HepG2 (cell line): ENCODE measurements around the gene RNF123. TPM values are rescaled to one million over a fixed set of nuclear protein-coding genes. Genes with fewer than 3 reads are reported as not detected.

Source experiments
- ARID3A ChIP-seq: IDR thresholded peaks from 2 replicates; pipeline ENCODE4 v1.6.1; 2012; ENCODE audit warnings: low read depth, low read length, improper control_type of control experiment
- FLYWCH1 ChIP-seq: sonication (generic); formaldehyde crosslinking; IDR thresholded peaks from 2 replicates; pipeline ENCODE4 v1.8.1; 2023; ENCODE audit warnings: mild to moderate bottlenecking, missing genetic modification reagents
- GFI1 ChIP-seq: sonication (generic); formaldehyde crosslinking; IDR thresholded peaks from 2 replicates; pipeline ENCODE4 v1.5.0; 2020; ENCODE audit warnings: missing genetic modification reagents, mild to moderate bottlenecking, borderline replicate concordance
- HNF1B ChIP-seq: sonication (generic); formaldehyde crosslinking; IDR thresholded peaks from 2 replicates; pipeline ENCODE4 v1.5.1; 2020; ENCODE audit warnings: mild to moderate bottlenecking, moderate library complexity, missing genetic modification reagents
- HNRNPH1 ChIP-seq: fragments of 200-400 bp; formaldehyde crosslinking; optimal IDR thresholded peaks from 2 replicates; pipeline ENCODE3; 2017; ENCODE audit warnings: mild to moderate bottlenecking, low read depth, low read length
- ISX ChIP-seq: sonication (generic); formaldehyde crosslinking; conservative IDR thresholded peaks from 2 replicates; pipeline ENCODE4 v1.5.0; 2020; ENCODE audit warnings: missing genetic modification reagents
- JUND ChIP-seq: sonication (generic); formaldehyde crosslinking; IDR thresholded peaks from 2 replicates; pipeline ENCODE4 v1.8.0; 2022; ENCODE audit warnings: mild to moderate bottlenecking, missing genetic modification reagents
- NPAS2 ChIP-seq: sonication (generic); formaldehyde crosslinking; IDR thresholded peaks from 2 replicates; pipeline ENCODE4 v1.8.0; 2022; ENCODE audit warnings: mild to moderate bottlenecking, missing genetic modification reagents, borderline replicate concordance
- PHF21A ChIP-seq: sonication (generic); formaldehyde crosslinking; IDR thresholded peaks from 2 replicates; pipeline ENCODE4 v1.5.0; 2020; ENCODE audit warnings: mild to moderate bottlenecking, missing genetic modification reagents
- TBL1XR1 ChIP-seq: fragments of 150-350 bp; IDR thresholded peaks from 2 replicates; pipeline ENCODE4 v1.6.1; 2014; ENCODE audit warnings: borderline replicate concordance, low read length; ENCODE audit not compliant: partially characterized antibody
- TFDP1 ChIP-seq: IDR thresholded peaks from 2 replicates; pipeline ENCODE4 v1.6.1; 2016; ENCODE audit warnings: missing compliant biosample characterization, missing genetic modification reagents, borderline replicate concordance
- THAP7 ChIP-seq: sonication (generic); formaldehyde crosslinking; IDR thresholded peaks from 2 replicates; pipeline ENCODE4 v1.8.1; 2023; ENCODE audit warnings: mild to moderate bottlenecking, missing genetic modification reagents
- ZBTB25 ChIP-seq: IDR thresholded peaks from 2 replicates; pipeline ENCODE4 v1.6.1; 2018; ENCODE audit warnings: missing genetic modification reagents
- ZNF101 ChIP-seq: sonication (generic); formaldehyde crosslinking; IDR thresholded peaks from 2 replicates; pipeline ENCODE4 v1.4.0; 2020; ENCODE audit warnings: mild to moderate bottlenecking, low read depth, missing genetic modification reagents, borderline replicate concordance
- ZNF20 ChIP-seq: sonication (generic); formaldehyde crosslinking; IDR thresholded peaks from 2 replicates; pipeline ENCODE4 v1.4.0; 2020; ENCODE audit warnings: mild to moderate bottlenecking, moderate library complexity, missing genetic modification reagents
- ZNF432 ChIP-seq: sonication (generic); formaldehyde crosslinking; IDR thresholded peaks from 2 replicates; pipeline ENCODE4 v1.5.0; 2020; ENCODE audit warnings: missing genetic modification reagents, mild to moderate bottlenecking, borderline replicate concordance
- ZNF615 ChIP-seq: sonication (generic); formaldehyde crosslinking; IDR thresholded peaks from 2 replicates; pipeline ENCODE4 v1.5.0; 2020; ENCODE audit warnings: mild to moderate bottlenecking, missing genetic modification reagents, borderline replicate concordance
- ZNF678 ChIP-seq: sonication (generic); formaldehyde crosslinking; IDR thresholded peaks from 2 replicates; pipeline ENCODE4 v1.4.0; 2020; ENCODE audit warnings: mild to moderate bottlenecking, missing genetic modification reagents
- ZNF740 ChIP-seq: sonication (generic); formaldehyde crosslinking; IDR thresholded peaks from 2 replicates; pipeline ENCODE4 v1.4.0; 2020; ENCODE audit warnings: missing genetic modification reagents
- ZNF749 ChIP-seq: sonication (generic); formaldehyde crosslinking; IDR thresholded peaks from 2 replicates; pipeline ENCODE4 v1.8.0; 2022; ENCODE audit warnings: mild to moderate bottlenecking, missing genetic modification reagents, moderate library complexity, borderline replicate concordance
- polyA plus RNA-seq, 8 experiments: library from polyadenylated mRNA; depleted of rRNA in 3 of 8; stranded (reverse) in 7 of 8; unstranded in 1 of 8; fragments of >200 nt; fragmentation: Illumina TruSeq in 4 of 8; extraction: Trizol in 4 of 8; gene quantifications; 2 replicates each; pipeline versions ENCODE4 v1.2.1 to v1.2.3, GENCODE V29; 2011 to 2016; ENCODE audit warnings: low read depth in 4 of 8, missing spikeins in 1 of 8, mixed read lengths in 1 of 8; ENCODE audit not compliant: insufficient read depth in 1 of 8
- total RNA-seq, 5 experiments: library from RNA; depleted of rRNA; stranded (reverse); fragments of >200 nt; fragmentation: Illumina TruSeq; extraction: Trizol; gene quantifications; 2 replicates each; pipeline ENCODE4 v1.2.3, GENCODE V29; 2016; ENCODE audit warnings: low read depth in 1 of 5

Gene RNF123
- total and polyA plus RNA-seq, 2 of the 13 experiments (the other 11 are each of a cell fraction or from before 2014, with no cell fraction given), result 29.9 to 82.2 TPM

- no peak for TF ChIP-seq ARID3A
- TF ChIP-seq TBL1XR1, result peak; percentile 15
- peak; percentile 41; the same call in 1 of the 2 replicates for TF ChIP-seq HNF1B (CRISPR knock-in tag)
- no peak for TF ChIP-seq FLYWCH1
- TF ChIP-seq PHF21A, result 0 out of 2 replicates have a peak, but pooled peaks have one; percentile 62
- TF ChIP-seq JUND (CRISPR knock-in tag), result 0 out of 2 replicates have a peak, but pooled peaks have one; percentile 20
- 0 out of 2 replicates have a peak, but pooled peaks have one; percentile 10 for TF ChIP-seq TFDP1 (CRISPR knock-in tag)
- no peak for TF ChIP-seq ZNF749
- TF ChIP-seq ZNF678, result no peak
- 0 out of 2 replicates have a peak, but pooled peaks have one; percentile 23 for TF ChIP-seq ZNF740 (CRISPR knock-in tag)
- no peak for TF ChIP-seq ZNF432
- no peak; the same call in 1 of the 2 replicates for TF ChIP-seq GFI1
- no peak for TF ChIP-seq ISX (CRISPR knock-in tag)
- TF ChIP-seq THAP7 (CRISPR knock-in tag), result no peak; the same call in 1 of the 2 replicates
- TF ChIP-seq HNRNPH1, result no peak
- no peak for TF ChIP-seq NPAS2 (CRISPR knock-in tag)
- no peak for TF ChIP-seq ZNF615 (CRISPR knock-in tag)
- TF ChIP-seq ZNF101, result no peak
- no peak for TF ChIP-seq ZNF20 (CRISPR knock-in tag)
- TF ChIP-seq ZBTB25, result peak; percentile 59; the same call in 1 of the 2 replicates
Measured at GRCh38 chr3:49671291-49672288, 17.8 kb upstream of the RNF123 start (continued).
